Neuronal stem cell (in vitro differentiated cells): ENCODE data around the gene TRAPPC2.

Experiments
- DNase-seq: peaks from one replicate; pipeline ENCODE4 v3.0.0-alpha.2; 2013; ENCODE audit warnings: low spot score
- H2AFZ ChIP-seq: one replicate; pipeline ENCODE4 v1.6.1; 2013; ENCODE audit warnings: mild to moderate bottlenecking, low read length, inconsistent platforms
- H2AK5ac ChIP-seq: 2 replicates; pipeline ENCODE4 v1.6.1; 2013; ENCODE audit warnings: low read depth, mild to moderate bottlenecking, inconsistent platforms, low read length, moderate library complexity, mixed read lengths
- H2BK120ac ChIP-seq: 2 replicates; pipeline ENCODE4 v1.6.1; 2013; ENCODE audit warnings: low read depth, mild to moderate bottlenecking, inconsistent platforms, low read length, moderate library complexity, mixed read lengths
- H2BK12ac ChIP-seq: one replicate; pipeline ENCODE4 v1.6.1; 2013; ENCODE audit warnings: low read length, inconsistent platforms
- H2BK15ac ChIP-seq: 2 replicates; pipeline ENCODE4 v1.6.1; 2013; ENCODE audit warnings: mild to moderate bottlenecking, low read length, inconsistent platforms, mixed read lengths
- H2BK5ac ChIP-seq: one replicate; pipeline ENCODE4 v1.6.1; 2013; ENCODE audit warnings: inconsistent platforms, mild to moderate bottlenecking, low read length, moderate library complexity
- H3K14ac ChIP-seq: one replicate; pipeline ENCODE4 v1.6.1; 2013; ENCODE audit warnings: low read length, inconsistent platforms
- H3K18ac ChIP-seq: 2 replicates; pipeline ENCODE4 v1.6.1; 2013; ENCODE audit warnings: low read length, inconsistent platforms
- H3K23ac ChIP-seq: 2 replicates; pipeline ENCODE4 v1.6.1; 2013; ENCODE audit warnings: low read depth, mild to moderate bottlenecking, mixed read lengths, low read length, inconsistent platforms; ENCODE audit not compliant: poor library complexity
- H3K27ac ChIP-seq: replicated peaks from 3 replicates; pipeline ENCODE4 v1.5.1; 2013; ENCODE audit warnings: low read length, inconsistent platforms
- H3K27me3 ChIP-seq, 3 experiments: 2 replicates each; pipeline ENCODE4 v1.6.1; 2013; ENCODE audit warnings: low read length in 3 of 3, mild to moderate bottlenecking in 2 of 3, inconsistent platforms in 1 of 3, low read depth in 1 of 3, mixed read lengths in 1 of 3, moderate library complexity in 1 of 3; ENCODE audit not compliant: control insufficient read depth in 3 of 3, insufficient read depth in 3 of 3
- H3K36me3 ChIP-seq, 2 donors: replicated peaks in 1 of 2; 2 replicates each; pipeline ENCODE4 v1.6.1; 2013; ENCODE audit warnings: low read length in 2 of 2; ENCODE audit not compliant: control insufficient read depth in 2 of 2, insufficient read depth in 2 of 2
- H3K4ac ChIP-seq: 2 replicates; pipeline ENCODE4 v1.6.1; 2013; ENCODE audit warnings: inconsistent platforms, mild to moderate bottlenecking, low read length, moderate library complexity
- H3K4me1 ChIP-seq, 2 donors: 1 replicate in 1 of 2; 2 replicates in 1 of 2; pipeline ENCODE4 v1.6.1; 2013; ENCODE audit warnings: low read length in 2 of 2, low read depth in 1 of 2; ENCODE audit not compliant: control insufficient read depth in 2 of 2, insufficient read depth in 1 of 2
- H3K4me2 ChIP-seq: one replicate; pipeline ENCODE4 v1.6.1; 2013; ENCODE audit warnings: mild to moderate bottlenecking, low read length, inconsistent platforms; ENCODE audit not compliant: insufficient read depth, poor library complexity, severe bottlenecking
- H3K4me3 ChIP-seq, 2 donors: 2 replicates each; pipeline ENCODE4 v1.5.1; 2013; ENCODE audit warnings: low read length in 2 of 2, mild to moderate bottlenecking in 2 of 2, inconsistent platforms in 1 of 2, moderate library complexity in 1 of 2
- H3K79me1 ChIP-seq: one replicate; pipeline ENCODE4 v1.6.1; 2013; ENCODE audit warnings: low read depth, mild to moderate bottlenecking, inconsistent platforms, low read length, moderate library complexity
- H3K9ac ChIP-seq: one replicate; pipeline ENCODE4 v1.6.1; 2013; ENCODE audit warnings: mild to moderate bottlenecking, low read depth, low read length, inconsistent platforms; ENCODE audit not compliant: poor library complexity
- H3K9me3 ChIP-seq, 2 donors: replicated peaks in 1 of 2; 2 replicates each; pipeline versions ENCODE3 to v1.6.1; 2013; ENCODE audit warnings: low read length in 2 of 2, mild to moderate bottlenecking in 2 of 2, inconsistent platforms in 1 of 2, low read depth in 1 of 2, mixed read lengths in 1 of 2, moderate library complexity in 1 of 2; ENCODE audit not compliant: control insufficient read depth in 2 of 2, insufficient read depth in 1 of 2
- H4K8ac ChIP-seq: one replicate; pipeline ENCODE4 v1.6.1; 2013; ENCODE audit warnings: low read depth, mild to moderate bottlenecking, inconsistent platforms, low read length, moderate library complexity
- H4K91ac ChIP-seq: one replicate; pipeline ENCODE4 v1.6.1; 2013; ENCODE audit warnings: low read length, low read depth, mild to moderate bottlenecking, inconsistent platforms; ENCODE audit not compliant: poor library complexity
- WGBS, 2 donors: extraction: QIAGEN DNeasy Blood & Tissue Kit; methylation state at CpG; one replicate each; pipeline ENCODE4 v1.1.7; 2013; ENCODE audit warnings: missing lambda C conversion rate in 2 of 2, mixed read lengths in 1 of 2; ENCODE audit not compliant: insufficient read length in 2 of 2, insufficient replicate concordance in 1 of 2; ENCODE audit errors: extremely low coverage in 2 of 2; 5-methylcytosine and 5-hydroxymethylcytosine counted together

Gene TRAPPC2

GRCh38 chrX:13775837-13776236 is 41.4 kb upstream of the TRAPPC2 start:
- Histone ChIP-seq H3K4me2 (no peak overlapping the region), H3K79me1 (no peaks in the 10 kb centered on the region), H3K4me3 (no peak overlapping the region), H3K36me3 (peaks cover 5 to 98% of the 10 kb centered on the region in 2 donors), H3K9ac (no peak overlapping the region), H2BK5ac (no peak overlapping the region), H3K9me3 (no peaks in the 10 kb centered on the region), H4K91ac (no peak overlapping the region), H3K14ac (no peak overlapping the region), H2AK5ac (no peak overlapping the region), H3K4me1 (peaks cover 0 to 2% of the 10 kb centered on the region in 2 donors), H3K27me3 (peaks cover 0 to 5% (median 0%) of the 10 kb centered on the region in 3 experiments), H3K4ac (no peak overlapping the region), H3K27ac (no peak overlapping the region), H3K18ac (no peak overlapping the region), H4K8ac (no peak overlapping the region), H3K23ac (no peak overlapping the region), H2BK12ac (no peak overlapping the region), H2BK15ac (no peak overlapping the region), H2AFZ (no peak overlapping the region), H2BK120ac (no peak overlapping the region)
- WGBS, 2 donors, result no CpG with 5 or more reads among the region's 3 CpGs
- no peak for DNase-seq

DNA sequence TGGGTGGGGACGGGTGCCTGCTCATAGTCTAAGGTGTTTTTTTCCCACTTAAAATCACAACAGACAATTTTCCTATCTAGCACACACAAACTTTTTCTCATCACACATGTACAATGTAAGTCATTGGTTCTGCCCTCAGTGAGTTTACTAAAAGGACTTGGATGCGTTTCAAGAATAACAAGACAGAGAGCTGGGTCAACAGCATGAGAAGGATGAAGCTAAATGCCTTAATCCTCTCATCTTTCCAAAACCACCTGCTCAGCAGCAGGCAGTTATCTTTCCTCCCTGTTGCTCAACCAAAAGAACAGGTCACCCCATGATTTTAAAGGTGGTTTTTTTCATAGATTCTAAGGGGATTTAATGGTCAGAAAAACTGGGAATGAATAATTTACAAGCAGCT is 40.3 kb upstream of the TRAPPC2 start:
- Histone ChIP-seq H3K18ac (no peak overlapping the region), H3K9me3 (no peaks in the 10 kb centered on the region), H2BK5ac (no peak overlapping the region), H2BK12ac (no peak overlapping the region), H3K4me1 (no peaks in the 10 kb centered on the region), H3K79me1 (no peaks in the 10 kb centered on the region), H2AK5ac (no peak overlapping the region), H4K91ac (no peak overlapping the region), H3K9ac (no peak overlapping the region), H3K27ac (no peak overlapping the region), H3K4me2 (no peak overlapping the region), H2BK15ac (no peak overlapping the region), H2BK120ac (no peak overlapping the region), H3K4me3 (no peak overlapping the region), H3K23ac (no peak overlapping the region), H3K14ac (no peak overlapping the region), H4K8ac (no peak overlapping the region), H3K36me3 (peaks cover 5 to 98% of the 10 kb centered on the region in 2 donors), H3K27me3 (peaks cover 0 to 5% (median 0%) of the 10 kb centered on the region in 3 experiments), H3K4ac (no peak overlapping the region), H2AFZ (no peak overlapping the region)
- no CpG with 5 or more reads among the region's 2 CpGs for WGBS, 2 donors
- no peak for DNase-seq

GRCh38 chrX:13770013-13770535 is 35.7 kb upstream of the TRAPPC2 start:
- no CpG with 5 or more reads among the region's 3 CpGs for WGBS, 2 donors
- Histone ChIP-seq H3K14ac (no peak overlapping the region), H3K27me3 (peaks cover 0 to 5% (median 0%) of the 10 kb centered on the region in 3 experiments), H2BK5ac (no peak overlapping the region), H2BK15ac (no peak overlapping the region), H4K91ac (no peak overlapping the region), H3K79me1 (peaks cover 3% of the 10 kb centered on the region), H3K4ac (no peak overlapping the region), H2AK5ac (no peak overlapping the region), H3K27ac (peak overlapping the region; percentile 30), H3K4me2 (no peak overlapping the region), H3K18ac (no peak overlapping the region), H4K8ac (no peak overlapping the region), H3K36me3 (peaks cover 4 to 97% of the 10 kb centered on the region in 2 donors), H3K23ac (no peak overlapping the region), H2BK12ac (no peak overlapping the region), H3K9ac (no peak overlapping the region), H2BK120ac (no peak overlapping the region), H3K4me3 (no peak overlapping the region), H2AFZ (no peak overlapping the region), H3K4me1 (no peaks in the 10 kb centered on the region), H3K9me3 (no peaks in the 10 kb centered on the region)
- no peak for DNase-seq

DNA sequence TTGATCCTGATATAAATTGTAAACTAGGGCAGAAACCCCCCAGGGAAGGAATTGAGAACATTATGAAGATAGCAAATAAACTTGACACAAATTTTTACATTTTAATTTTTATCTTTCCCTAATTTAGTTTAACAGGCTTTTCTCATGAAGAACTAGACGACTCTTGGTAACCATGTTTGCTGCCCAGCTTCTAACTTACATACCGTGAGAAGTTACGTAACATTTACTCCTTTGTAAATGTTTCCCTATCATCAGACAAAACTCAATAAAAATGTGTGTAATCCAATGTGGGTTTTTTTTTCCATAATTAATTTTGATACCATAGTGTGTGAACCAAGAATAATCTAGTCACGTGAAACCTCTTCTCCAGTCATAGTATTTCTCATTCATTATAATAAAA is 34.5 kb upstream of the TRAPPC2 start:
- Histone ChIP-seq H3K9me3 (no peaks in the 10 kb centered on the region), H3K18ac (no peak overlapping the region), H3K14ac (no peak overlapping the region), H4K8ac (no peak overlapping the region), H2BK12ac (no peak overlapping the region), H2BK15ac (no peak overlapping the region), H3K4me3 (no peak overlapping the region), H3K27ac (no peak overlapping the region), H2AFZ (no peak overlapping the region), H3K79me1 (peaks cover 3% of the 10 kb centered on the region), H3K9ac (no peak overlapping the region), H2BK5ac (no peak overlapping the region), H3K36me3 (peaks cover 4 to 92% of the 10 kb centered on the region in 2 donors), H2BK120ac (no peak overlapping the region), H3K4ac (no peak overlapping the region), H3K4me2 (no peak overlapping the region), H4K91ac (no peak overlapping the region), H3K23ac (no peak overlapping the region), H3K27me3 (peaks cover 0 to 3% (median 0%) of the 10 kb centered on the region in 3 experiments), H2AK5ac (no peak overlapping the region), H3K4me1 (peaks cover 2% of the 10 kb centered on the region in 2 donors)
- no peak for DNase-seq
- no CpG with 5 or more reads among the region's 4 CpGs for WGBS, 2 donors
